Hepatic stellate cell (primary cell): ENCODE results near the gene SMIM20.
A peak's percentile ranks its signal among the peaks of the same experiment; 100 is the strongest.

ENCODE experiments used
- DNase-seq: peaks from one replicate; pipeline ENCODE4 v3.0.0; 2011; ENCODE audit warnings: low spot score

The SMIM20 gene

DNA sequence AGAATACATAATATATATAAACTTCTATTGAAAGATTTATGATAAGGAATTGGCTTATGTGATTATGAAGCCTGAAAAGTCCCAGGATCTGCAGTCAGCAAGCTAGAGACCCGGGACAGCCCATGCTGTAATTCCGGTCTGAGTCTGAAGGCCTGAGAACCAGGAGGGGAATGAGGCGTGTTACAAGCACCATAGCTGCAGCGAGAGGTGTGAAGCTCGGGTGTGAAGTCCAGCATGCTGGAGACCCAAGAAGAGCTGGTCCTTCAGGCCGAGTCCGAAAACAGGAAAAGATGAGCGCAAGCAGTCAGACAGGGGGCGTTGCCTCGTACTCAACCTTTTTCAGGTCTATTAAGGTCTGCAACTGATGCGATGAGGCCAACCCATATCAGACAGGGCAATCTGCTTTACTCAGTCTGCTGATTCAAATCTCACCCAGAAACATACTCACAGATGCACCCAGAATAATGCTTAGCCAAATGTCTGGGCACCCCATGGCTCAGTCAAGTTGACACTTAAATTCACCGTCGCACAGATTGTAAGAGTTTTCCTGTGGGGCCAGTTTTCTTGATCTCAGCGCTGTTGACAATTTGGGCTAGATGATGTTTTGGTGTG is 40.4 kb downstream of the SMIM20 start:
- no peak for DNase-seq

DNA sequence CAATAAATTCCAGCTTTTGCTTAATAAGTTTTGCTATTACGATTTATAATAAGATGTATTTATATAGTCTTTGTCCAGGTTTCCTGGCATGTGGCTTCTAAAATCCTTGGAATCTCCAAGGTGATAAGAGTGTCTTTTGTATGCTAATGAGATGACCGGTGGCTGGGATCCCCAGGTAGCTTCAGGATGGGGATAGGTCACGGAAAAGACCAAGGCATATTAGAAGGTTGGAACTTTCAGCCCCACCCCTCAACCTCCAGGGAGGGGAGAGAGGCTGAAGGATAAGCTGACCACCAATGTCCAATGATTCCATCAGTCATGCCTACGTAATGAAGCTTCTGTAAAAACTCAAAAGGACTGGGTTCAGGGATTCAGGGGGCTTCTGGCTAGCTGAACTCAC is 41.7 kb downstream of the SMIM20 start:
- DNase-seq, result no peak

DNA sequence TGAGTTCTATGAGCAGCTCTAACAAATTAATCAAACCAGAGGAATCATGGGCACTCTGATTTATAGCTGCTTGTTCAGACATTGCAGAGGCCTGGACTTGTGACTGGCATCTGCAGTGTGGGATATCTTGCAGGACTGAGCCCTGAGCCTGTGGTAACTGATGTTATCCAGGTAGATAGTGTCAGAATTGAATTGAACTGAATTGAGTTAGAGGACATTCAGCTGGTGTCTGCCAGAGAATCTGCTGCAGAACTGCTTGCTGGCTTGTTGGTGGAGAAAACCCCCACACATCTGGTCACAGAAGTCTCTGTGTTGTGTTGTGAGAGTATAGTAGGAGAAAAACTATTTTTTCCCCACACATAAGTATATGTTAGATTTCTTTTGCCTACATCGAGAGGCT is 42.2 kb downstream of the SMIM20 start:
- DNase-seq, result no peak

DNA sequence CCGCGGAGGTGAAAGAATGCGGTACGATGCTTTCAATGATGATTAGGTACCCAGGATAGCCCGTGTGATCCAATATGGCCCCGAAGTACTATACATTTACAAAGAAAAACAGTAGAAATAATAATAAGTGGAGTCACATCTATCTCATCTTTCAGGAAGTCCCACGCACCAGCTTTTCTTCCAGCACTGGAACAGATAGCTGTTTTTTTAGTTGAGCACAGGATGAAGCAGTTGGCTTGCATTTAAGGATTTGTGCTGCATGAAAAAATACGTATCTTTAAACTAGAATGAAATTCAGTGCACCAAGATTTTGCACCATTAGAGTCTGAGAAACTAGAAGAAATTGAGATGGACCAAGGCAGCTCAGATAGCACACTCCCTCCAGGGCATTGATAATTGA is 44.1 kb downstream of the SMIM20 start:
- DNase-seq, result no peak

DNA sequence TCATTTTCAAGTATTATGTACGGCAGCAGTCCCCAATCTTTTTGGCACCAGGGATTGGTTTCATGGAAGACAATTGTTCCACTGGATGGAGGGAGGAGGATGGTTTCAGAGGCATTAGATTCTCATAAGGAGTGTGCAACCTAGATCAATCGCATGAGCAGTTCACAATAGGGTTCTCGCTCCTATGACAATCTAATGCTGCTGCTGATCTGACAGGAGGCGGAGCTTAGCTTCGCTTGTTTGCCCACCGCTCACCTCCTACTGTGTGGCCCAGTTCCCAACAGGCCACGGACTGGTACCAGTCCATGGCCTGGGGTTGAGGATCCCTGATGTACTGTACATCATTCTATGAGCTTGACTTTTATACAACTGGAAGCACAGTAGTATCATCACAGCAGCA is 48.4 kb downstream of the SMIM20 start:
- DNase-seq, result no peak

DNA sequence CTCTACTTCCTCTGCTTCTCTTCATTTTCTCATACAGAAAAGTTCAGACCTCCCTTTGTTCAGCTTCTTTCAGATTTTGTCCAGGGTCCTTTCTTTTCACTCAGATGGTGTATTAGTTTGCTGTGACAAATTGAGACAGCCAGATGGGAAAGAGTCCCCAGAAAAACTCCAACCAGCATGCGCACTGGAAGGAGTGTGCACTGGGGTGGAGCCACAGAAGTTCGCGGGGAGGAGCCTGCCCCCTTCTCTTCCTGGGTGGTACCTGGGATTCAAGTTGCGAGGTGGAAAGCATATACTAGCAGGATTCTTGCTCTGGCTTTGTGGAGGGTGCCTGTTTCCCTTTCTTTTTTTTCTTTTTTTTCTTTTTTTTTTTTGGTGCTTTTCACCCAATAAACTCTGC is 51.6 kb downstream of the SMIM20 start:
- DNase-seq, result no peak

DNA sequence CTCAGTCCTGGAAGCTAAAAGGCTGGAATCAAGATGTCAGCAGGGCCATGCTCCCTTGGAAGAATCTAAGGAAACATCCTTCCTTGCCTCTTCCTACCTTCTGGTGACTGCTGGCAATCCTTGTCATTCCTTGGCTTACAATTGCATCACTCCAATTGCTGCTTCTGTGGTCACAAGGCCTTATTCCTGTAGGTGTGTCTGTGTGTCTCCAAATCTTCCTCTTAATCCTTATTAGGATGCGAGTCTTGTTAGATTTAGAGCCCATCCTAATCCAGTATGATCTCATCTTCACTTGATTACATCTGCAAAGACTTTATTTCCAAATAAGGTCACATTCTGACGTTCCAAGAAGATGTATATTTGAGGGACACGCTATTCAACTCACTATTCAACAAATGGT is 52.2 kb downstream of the SMIM20 start:
- DNase-seq, result no peak

DNA sequence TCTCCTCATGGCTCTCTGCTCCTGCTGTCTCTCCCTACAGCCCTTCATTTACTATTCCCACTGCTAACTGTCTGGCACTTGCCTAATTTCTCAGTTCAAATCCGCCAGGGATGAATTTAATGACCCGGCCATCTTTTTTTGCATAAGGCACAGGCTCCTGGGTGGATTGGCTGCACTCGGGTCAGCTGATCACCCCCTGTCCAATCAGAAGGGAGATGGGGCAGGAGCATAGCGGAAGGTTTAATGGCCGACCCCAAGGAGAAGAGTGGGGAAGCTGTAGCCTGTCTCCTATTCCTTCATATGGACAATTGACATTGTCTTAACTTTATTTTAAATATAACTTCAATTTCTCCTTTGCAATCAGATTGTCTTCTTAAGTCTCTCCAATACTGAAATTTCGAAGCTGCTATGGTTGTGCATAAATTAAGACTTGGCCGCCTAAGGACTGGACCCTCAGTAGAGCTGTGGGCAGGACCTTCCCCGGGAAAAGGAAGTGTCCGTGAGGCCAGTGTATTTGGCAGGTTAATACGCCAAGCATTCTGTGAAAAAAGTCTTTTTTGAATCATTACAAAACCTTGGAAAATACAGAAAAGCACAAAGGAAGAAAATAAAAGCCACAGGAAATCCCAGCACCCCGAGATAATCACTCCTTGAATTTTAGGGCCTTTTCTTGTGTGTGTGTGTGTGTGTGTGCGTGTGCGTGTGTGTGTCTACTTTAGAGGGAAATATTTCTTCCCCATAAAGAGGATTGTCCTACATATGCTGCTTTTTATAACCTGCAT is 55.5 kb downstream of the SMIM20 start:
- no peak for DNase-seq

DNA sequence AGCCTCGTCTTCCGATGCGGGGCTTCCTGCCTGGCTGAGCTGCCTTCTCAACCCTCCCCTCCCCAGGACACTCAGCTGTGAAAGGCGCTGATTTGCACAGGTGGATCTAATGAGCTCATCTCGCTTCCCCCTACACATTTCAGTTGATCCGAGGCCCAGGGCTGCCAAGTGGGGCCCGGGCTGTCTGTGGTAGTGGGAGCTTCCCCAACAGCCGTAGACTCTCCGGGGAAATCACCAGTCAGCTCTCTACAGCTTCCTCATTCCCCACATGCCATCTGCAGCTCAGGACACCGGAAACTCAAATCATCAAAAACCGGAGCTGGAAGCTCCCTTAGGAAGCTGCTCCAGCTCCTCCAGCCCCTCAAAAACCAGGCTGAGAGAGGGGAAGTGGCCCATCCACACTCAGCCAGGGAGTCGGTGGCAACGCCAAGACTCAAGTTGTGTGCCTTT is 56.2 kb downstream of the SMIM20 start:
- DNase-seq, result peak; percentile 39

DNA sequence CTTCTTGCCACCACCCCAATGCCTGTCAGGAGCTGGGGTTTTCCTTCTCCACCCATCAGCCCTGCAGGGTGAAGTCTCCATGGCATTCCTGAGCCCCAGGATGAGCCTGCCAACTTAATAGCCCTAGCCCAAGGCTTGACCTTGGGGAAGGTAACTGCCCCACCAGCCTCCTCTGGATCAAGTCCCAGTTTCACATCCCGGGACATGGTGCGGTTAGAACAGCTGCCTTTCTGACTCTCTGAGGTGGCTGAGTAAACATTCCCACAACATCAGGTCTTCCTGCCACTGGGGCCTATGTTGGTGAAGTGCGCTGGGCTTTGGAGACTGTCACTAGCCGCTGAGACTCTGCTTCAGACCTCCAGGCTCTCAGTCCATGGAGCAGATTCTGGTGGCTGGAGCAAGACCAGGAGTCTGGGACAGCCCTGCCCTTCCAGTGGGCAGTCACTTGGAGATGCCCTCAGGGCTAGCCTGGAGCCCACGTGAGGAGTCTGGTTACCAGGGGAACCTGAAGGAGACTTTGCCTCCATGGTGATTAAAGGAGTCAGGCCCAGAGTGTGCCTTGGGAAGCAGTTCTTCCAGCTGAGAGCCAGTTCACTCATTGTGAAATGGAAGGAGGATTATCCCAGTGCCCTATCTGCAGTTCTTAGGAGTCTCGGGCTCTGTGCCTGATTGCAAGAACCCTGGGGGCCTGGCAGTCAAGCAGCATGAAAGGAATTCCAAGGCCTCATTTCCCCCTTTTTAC is 56.8 kb downstream of the SMIM20 start:
- DNase-seq, result no peak

DNA sequence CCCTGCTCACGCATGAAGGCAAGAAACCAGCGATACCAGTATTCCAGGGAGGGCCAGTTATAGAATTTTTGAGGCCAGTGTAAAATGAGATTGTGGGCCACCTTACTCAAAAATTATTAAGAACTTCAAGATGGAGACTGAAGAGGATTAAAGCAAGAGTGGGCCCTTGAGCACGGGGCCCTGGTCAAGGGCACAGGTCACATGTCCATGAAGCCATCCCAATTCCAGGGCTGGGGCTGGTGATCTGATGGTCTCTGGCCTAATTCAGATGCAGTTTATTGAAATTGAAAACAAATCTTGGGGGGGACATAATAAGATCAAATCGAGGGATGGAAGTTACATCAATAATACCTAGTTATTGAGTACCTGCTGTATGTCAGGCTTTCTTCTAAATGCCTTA is 58.3 kb downstream of the SMIM20 start:
- DNase-seq, result no peak

DNA sequence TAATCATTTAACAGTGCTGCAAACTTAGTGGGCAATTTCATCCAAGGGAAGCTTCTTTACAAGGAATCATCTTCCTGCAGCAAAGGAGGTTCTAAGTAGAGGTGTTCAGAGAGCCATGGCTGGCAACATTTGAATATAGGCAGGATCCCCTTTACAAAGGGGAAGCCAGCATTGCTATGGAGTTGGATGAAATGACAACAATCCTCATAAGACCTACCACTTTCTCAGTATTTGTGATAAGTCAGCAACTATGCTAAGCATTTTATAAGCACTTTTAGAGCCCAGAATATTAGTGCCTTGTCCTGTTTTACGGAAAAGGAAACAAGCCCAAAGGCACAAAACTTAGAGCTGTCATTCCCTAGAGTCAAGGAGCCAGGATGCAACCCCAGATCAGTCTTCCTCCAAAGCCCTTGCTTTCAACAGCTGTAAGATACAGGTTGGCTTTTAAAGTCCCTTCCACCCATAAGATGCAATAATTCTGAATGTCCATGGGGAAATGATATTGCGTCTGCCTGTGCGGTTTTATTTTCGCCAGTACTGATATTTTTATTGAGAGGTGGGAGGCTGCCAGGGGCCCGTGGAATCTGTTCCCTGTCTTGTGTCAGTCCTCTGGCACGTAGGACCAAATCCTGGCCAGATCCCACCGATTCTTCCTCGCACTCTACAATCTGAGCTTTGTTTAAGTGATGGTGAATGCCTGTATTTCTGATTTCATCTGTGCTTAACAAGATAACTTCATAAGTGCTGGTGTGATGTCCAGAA is 59.1 kb downstream of the SMIM20 start:
- DNase-seq, result no peak

DNA sequence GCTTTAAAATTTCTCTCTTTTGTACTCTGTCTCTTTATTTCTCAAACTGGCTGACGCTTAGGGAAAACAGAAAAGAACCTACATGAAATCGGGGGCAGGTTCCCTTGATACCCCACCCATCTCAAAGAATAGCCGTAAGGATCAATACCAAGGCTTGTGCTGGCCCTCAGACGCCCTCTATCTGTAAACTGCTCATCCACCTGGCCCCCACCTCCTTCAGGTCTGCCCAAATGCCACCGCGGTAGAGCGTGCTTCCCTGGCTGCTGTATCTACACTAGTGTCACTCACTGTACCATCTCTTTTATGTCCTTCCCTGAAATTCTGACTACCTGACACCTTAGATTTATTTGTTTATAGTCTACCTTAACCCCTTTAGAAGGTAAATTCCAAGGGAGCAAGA is 62.8 kb downstream of the SMIM20 start:
- no peak for DNase-seq

DNA sequence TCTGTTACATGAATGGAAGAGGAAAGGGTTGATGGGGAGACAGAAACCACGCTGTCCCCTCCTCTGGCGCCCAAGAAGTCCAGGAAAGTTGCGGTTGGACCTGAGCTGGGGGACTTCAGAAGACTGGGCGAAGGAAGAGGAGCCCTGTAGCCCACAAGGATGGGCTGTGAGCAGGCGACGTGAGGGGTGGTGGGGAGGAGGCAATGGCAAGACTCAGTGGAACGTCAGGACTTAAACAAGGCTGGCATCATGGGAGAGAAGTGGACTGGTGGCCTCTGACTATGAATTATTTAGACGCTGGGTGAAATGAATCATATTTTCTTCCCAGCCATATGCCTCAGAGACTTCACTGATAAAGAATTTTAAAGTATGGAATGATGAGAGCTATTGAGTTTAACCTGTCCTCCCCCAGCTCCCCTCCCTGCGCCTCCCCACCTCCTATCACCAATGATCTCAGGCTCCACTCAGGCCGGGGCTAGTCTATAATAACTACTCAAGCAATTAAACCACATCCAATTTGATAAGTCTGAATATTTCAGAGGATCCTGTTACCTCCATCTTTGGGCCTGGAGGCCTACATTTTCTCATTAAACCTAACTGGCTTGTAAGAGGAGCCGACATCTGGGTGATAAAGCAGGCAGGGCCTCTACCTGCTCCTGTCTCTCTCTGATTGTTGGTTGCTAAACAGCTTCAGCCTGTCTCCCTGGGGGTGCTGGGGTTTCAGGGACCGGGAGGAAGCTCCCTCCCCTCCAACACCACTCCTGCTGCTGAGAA is 63.6 kb downstream of the SMIM20 start:
- no peak for DNase-seq

DNA sequence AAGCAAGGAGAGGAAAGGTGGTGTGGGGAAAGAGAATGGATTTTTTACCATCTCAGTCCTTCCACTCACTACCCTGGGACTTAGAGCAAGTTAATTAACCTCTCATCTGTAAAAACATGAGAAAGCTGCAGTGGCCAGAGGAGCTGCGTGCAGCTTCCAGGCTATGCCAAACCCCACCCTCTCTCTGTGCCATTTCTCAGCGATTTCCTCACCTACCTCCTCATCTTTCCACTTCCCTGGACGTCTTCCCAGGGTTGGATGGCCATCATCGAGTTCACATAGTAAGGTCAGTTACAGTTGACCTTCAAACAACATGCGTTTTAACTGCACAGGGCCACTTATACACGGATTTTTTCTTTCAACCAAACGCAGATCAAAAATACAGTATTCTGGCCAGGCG is 64.3 kb downstream of the SMIM20 start:
- no peak for DNase-seq
